Naive thymus-derived CD8-positive, alpha-beta T cell (primary cell): ENCODE measurements around the gene TYK2. TPM values are rescaled to one million over a fixed set of nuclear protein-coding genes. Genes with fewer than 3 reads are reported as not detected.
"Not testable (repeated sequence)": the region's sequence is repeated elsewhere in the genome, so short reads cannot be mapped to it uniquely, and the experiment has no call there.

Source experiments
- ATAC-seq, 2 donors: fragments of 150-1000 bp; cut with Tn5 transposase in 1 of 2; sonication (Bioruptor Pico), chemical (Tn5 transposase) in 1 of 2; 1 replicate in 1 of 2; 2 replicates in 1 of 2; pipeline ENCODE4 v1.10.0; 2021; ENCODE audit warnings: mild to moderate bottlenecking in 2 of 2, moderate library complexity in 2 of 2
- POLR2A ChIA-PET: fragments of 350-600 bp; sonication (Branson Sonifier 250); formaldehyde crosslinking; loops from one replicate; lab custom pipeline; 2021; ENCODE audit warnings: antibody characterized with exemption; lab: Charles Lee
- DNase-seq, 10 donors: peaks; one replicate each; pipeline versions ENCODE4 v3.0.0 to v3.0.0-alpha.2; 2020 to 2022
- H3K27ac Mint-ChIP-seq, 10 donors: one replicate each; pipeline ENCODE4 v1.8.0; 2020 to 2022; ENCODE audit warnings: mild to moderate bottlenecking in 10 of 10, mixed read lengths in 10 of 10, moderate library complexity in 4 of 10, inconsistent platforms in 1 of 10
- H3K27me3 Mint-ChIP-seq, 5 donors: one replicate each; pipeline ENCODE4 v1.8.0; 2021 to 2022; ENCODE audit warnings: mixed read lengths in 5 of 5
- H3K36me3 Mint-ChIP-seq, 3 donors: one replicate each; pipeline ENCODE4 v1.8.0; 2020 to 2022; ENCODE audit warnings: mixed read lengths in 3 of 3, mild to moderate bottlenecking in 2 of 3, inconsistent platforms in 1 of 3
- H3K4me1 Mint-ChIP-seq, 4 donors: one replicate each; pipeline ENCODE4 v1.8.0; 2021 to 2022; ENCODE audit warnings: mixed read lengths in 4 of 4
- H3K4me3 Mint-ChIP-seq, 10 donors: one replicate each; pipeline ENCODE4 v1.8.0; 2020 to 2022; ENCODE audit warnings: mild to moderate bottlenecking in 10 of 10, mixed read lengths in 10 of 10, moderate library complexity in 6 of 10, inconsistent platforms in 1 of 10
- H3K9me3 Mint-ChIP-seq, 9 donors: one replicate each; pipeline ENCODE4 v1.8.0; 2020 to 2022; ENCODE audit warnings: mixed read lengths in 9 of 9, mild to moderate bottlenecking in 3 of 9, inconsistent platforms in 1 of 9, moderate library complexity in 1 of 9
- polyA plus RNA-seq, 3 donors: library from polyadenylated mRNA; unstranded; fragments of 300-500 nt; fragmentation: Illumina TruSeq; gene quantifications; one replicate each; pipeline ENCODE4 v1.2.3, GENCODE V29; 2021
- total RNA-seq, 8 experiments: library from RNA in 2 of 8; stranded (reverse) in 2 of 8; gene quantifications; one replicate each; pipeline ENCODE4 v1.2.3 and lab custom pipeline; 2021 to 2026

The TYK2 gene
- total and polyA plus RNA-seq, 5 experiments from 2014 or later: 33.4 to 319 (median 50.3) TPM

DNA sequence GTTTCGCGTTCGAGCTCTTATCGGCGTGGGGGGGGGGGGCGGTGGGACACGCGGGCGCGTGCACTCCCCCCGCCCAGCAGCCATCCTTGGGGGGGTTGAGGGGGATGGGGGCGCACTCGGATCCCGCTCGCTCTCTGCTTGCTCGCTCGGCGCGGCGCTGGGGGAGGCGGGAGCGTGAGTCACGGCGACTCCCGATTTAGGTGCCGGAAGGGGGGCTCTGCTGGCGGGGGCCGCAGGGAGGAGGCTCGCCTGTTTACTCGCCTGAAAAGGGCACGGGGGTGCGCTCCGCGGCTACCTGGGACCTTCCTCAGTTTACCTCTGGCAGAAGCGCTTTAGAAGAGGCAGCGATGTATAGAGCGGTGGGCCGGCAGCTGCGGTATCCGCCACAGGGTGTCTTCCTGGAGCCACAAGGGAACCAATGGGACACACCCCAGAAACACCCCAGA lies 38.9 kb upstream of the TYK2 start:
- peaks cover 33 to 63% (median 42%) of the 10 kb centered on the region in 5 donors for H3K27me3 Mint-ChIP-seq

DNA sequence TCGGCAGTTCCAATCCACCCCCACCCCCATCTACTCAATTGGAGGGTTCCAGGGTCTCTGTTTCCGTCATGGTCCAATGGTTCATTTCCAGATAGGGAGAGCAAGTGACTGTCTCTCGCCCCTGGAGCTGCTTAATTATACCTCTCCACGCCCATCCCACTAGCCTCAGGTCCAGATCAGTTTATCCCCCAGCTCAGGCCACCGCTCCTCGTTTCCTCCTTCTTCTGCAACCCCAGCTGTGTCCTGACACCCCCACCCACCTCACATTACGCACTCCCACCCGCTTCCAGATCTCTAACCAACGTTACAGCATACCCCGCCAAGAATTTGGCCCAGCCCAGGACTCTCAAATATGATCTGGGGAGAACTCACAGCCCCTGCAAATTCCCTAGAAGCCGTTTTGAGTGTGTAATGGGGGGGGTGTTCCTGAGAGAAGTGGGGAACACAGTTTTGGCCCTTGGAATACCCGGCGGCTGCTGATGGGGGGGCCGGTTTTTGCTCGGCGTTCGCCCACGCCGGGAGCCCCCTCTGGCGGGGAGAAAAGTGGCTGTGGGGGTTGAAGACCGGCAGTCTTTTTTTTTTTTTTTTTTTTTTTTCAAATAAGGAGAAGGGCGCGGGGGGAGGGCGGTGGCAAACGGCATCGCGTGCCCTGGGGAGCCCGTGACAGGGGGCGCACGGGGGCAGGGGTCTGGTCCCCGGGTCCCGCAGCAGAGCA lies 38.3 kb upstream of the TYK2 start:
- Mint-ChIP-seq H3K9me3 (peaks cover 0 to 3% (median 0%) of the 10 kb centered on the region in 9 donors), H3K27ac (peak overlapping the region in 9 of 10 donors; percentile 34 to 94 (median 76)), H3K36me3 (peaks cover 0 to 5% (median 4%) of the 10 kb centered on the region in 3 donors), H3K4me1 (peaks cover 27 to 60% (median 46%) of the 10 kb centered on the region in 4 donors), H3K27me3 (peaks cover 32 to 61% (median 42%) of the 10 kb centered on the region in 5 donors), H3K4me3 (peak overlapping the region; percentile 22 to 77 (median 67))
- POLR2A ChIA-PET: interaction anchor here (1.8 to 8.6 kb wide), 2 partner anchors 11 to 14 kb away, joined by 7 to 91 read pairs; partner anchors contain the start of gene CDC37
- DNase-seq: no peak
- no peak for ATAC-seq

More for the DNA sequence above, 38.9 kb upstream of the TYK2 start:
- peaks cover 0 to 3% (median 0%) of the 10 kb centered on the region in 9 donors for H3K9me3 Mint-ChIP-seq
- POLR2A ChIA-PET: interaction anchor here (8.6 kb wide), 1 partner anchor 15 kb away, joined by 91 read pairs; the partner anchor contains the start of gene CDC37
- ATAC-seq (peak in 1 of 2 donors; percentile 4), DNase-seq (peak in 1 of 10 donors; percentile 40)
- H3K4me3 Mint-ChIP-seq: peak overlapping the region; percentile 48 to 89 (median 76)
- H3K27ac Mint-ChIP-seq: peak overlapping the region; percentile 6 to 92 (median 74)
- H3K36me3 Mint-ChIP-seq: peaks cover 0 to 5% (median 4%) of the 10 kb centered on the region in 3 donors
- H3K4me1 Mint-ChIP-seq: peaks cover 27 to 65% (median 51%) of the 10 kb centered on the region in 4 donors

DNA sequence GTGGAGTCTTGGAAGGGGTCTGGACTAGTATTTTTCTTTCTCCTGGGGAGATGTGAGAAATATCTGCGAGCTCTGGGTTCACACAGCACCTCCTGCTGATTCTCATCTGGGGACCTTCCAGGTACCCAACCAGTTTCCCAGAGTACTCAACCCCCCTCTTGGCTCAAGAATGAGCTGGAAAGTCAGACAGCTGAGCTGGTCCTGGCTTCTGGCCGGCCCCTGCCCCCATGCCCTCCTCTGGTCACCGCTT lies 37.8 kb upstream of the TYK2 start:
- H3K4me3 Mint-ChIP-seq: peak overlapping the region in 9 of 10 donors; percentile 51 to 77 (median 62)
- H3K9me3 Mint-ChIP-seq: peaks cover 0 to 3% (median 0%) of the 10 kb centered on the region in 9 donors
- ATAC-seq: no peak
- DNase-seq: peak in 1 of 10 donors; percentile 34
- peaks cover 27 to 58% (median 45%) of the 10 kb centered on the region in 4 donors for H3K4me1 Mint-ChIP-seq
- H3K27me3 Mint-ChIP-seq: peaks cover 28 to 57% (median 39%) of the 10 kb centered on the region in 5 donors
- POLR2A ChIA-PET: interaction anchor here (1.8 to 8.6 kb wide), 2 partner anchors 12 to 14 kb away, joined by 7 to 91 read pairs; partner anchors contain the start of gene CDC37
- peaks cover 0 to 5% (median 4%) of the 10 kb centered on the region in 3 donors for H3K36me3 Mint-ChIP-seq
- peak overlapping the region in 9 of 10 donors; percentile 34 to 94 (median 76) for H3K27ac Mint-ChIP-seq

DNA sequence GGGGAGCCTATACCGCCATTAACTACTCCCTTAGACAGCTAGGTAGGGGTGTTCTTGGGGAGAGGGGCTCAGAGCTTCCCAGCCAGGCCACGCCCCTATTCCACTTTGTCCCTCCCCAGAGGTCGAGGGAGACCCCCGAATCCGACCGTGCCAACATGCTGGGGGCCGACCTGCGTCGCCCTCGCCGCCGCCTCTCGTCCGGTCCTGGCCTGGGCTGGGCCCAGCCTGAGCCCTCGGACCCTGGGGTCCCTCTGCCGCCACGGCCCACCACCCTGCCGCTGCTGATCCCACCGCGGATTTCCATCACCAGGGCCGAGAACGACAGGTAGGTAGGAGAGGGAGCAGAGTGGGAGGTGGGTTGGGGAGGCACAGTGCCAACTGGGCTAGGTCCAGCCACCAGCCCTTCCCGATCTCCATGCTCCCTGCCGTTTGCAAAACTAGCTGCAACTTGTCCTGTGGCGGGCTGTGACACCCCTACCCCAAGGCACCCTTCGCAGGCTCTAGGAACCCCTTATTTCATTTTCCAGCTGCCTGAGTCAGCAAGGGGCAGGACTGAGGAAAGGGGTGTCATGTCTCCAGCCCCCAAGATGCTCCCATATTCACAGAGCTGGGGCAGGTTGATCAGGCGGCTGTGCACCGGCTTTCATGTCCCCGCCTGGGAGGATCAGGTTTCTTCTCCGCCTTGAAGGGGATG lies 37.3 kb upstream of the TYK2 start:
- peaks cover 0 to 3% (median 0%) of the 10 kb centered on the region in 9 donors for H3K9me3 Mint-ChIP-seq
- H3K27ac Mint-ChIP-seq: peak overlapping the region in 9 of 10 donors; percentile 48 to 99 (median 81)
- peak overlapping the region in 9 of 10 donors; percentile 51 to 77 (median 62) for H3K4me3 Mint-ChIP-seq
- ATAC-seq: no peak
- peaks cover 27 to 61% (median 46%) of the 10 kb centered on the region in 4 donors for H3K4me1 Mint-ChIP-seq
- DNase-seq: no peak
- POLR2A ChIA-PET: interaction anchor here (0.9 to 8.6 kb wide), 3 partner anchors 12 to 21 kb away, joined by 3 to 91 read pairs (median 7); partner anchors contain the start of gene CDC37
- peaks cover 0 to 5% (median 4%) of the 10 kb centered on the region in 3 donors for H3K36me3 Mint-ChIP-seq
- H3K27me3 Mint-ChIP-seq: peaks cover 28 to 54% (median 39%) of the 10 kb centered on the region in 5 donors

DNA sequence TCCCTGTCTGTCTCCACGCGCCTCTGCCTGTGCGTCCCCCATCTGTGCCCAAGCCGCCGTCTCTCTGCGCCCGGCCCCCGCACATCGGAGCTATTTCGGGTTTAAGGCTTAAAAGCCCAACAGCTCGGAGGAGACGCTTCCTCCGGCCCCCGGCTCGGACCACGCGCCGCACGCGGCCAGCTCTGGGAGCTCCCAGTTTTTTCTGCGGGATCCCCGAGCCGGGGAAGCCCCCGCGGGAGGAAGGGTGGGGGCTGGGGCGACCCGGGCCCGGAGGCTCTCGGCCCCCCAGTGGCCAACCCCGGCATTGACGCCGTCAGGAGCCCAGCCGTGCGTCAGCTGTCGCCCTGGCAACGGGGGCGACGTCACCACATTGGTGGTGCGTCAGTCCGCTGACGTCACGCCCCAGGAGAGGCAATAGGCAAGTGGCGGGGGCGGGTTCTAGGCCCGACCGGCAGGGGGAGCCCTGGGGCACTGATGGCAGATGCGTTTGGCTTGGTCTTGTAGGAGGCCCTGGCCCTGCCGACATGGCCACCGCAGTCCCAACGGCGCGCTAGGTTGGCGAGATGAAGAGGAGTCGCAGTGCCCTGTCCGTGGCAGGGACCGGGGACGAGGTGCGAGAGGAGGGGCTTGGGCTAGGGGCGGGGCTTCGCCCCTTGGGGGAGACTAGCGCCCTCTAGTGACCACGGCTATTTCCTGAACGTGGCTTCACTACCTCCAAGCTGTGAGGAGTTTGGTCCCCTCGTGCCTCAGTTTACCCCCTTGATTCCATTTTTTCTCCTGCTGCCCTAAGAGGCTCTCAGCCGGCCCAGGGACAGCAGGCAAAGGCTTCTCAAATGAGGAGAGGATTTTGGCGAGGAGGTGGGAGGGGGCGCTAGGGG lies 36.2 kb upstream of the TYK2 start:
- DNase-seq: peak; percentile 88 to 99 (median 97)
- Mint-ChIP-seq H3K4me3 (peak overlapping the region; percentile 61 to 80 (median 74)), H3K9me3 (peaks cover 0 to 3% (median 0%) of the 10 kb centered on the region in 9 donors), H3K4me1 (peaks cover 24 to 63% (median 51%) of the 10 kb centered on the region in 4 donors), H3K27ac (peak overlapping the region; percentile 63 to 99 (median 95)), H3K27me3 (peaks cover 21 to 44% (median 30%) of the 10 kb centered on the region in 5 donors), H3K36me3 (peaks cover 0 to 5% (median 4%) of the 10 kb centered on the region in 3 donors)
- peak; percentile 56 to 69 for ATAC-seq
- POLR2A ChIA-PET: interaction anchor here (0.9 to 8.6 kb wide), 4 partner anchors 12 to 20 kb away, joined by 3 to 91 read pairs (median 5); partner anchors contain the start of gene CDC37

DNA sequence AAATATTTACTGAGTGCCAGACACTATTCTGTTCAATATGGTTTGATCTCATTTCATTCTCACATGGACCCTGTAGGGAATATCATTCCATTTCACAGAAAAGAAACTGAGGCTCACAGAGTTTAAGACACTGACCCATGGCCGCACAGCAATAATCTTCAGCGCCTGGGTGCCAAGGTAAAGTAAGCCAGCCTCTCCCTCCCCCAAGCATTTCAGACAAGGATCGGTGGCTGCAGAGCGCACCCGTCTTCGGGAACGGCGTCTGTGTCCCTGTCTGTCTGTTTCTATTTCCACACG lies 35.7 kb upstream of the TYK2 start:
- H3K36me3 Mint-ChIP-seq: peaks cover 0 to 5% (median 4%) of the 10 kb centered on the region in 3 donors
- DNase-seq (no peak), ATAC-seq (no peak)
- peaks cover 16 to 38% (median 24%) of the 10 kb centered on the region in 5 donors for H3K27me3 Mint-ChIP-seq
- peak overlapping the region; percentile 57 to 76 (median 62) for H3K4me3 Mint-ChIP-seq
- POLR2A ChIA-PET: interaction anchor here (1.0 to 8.6 kb wide), 2 partner anchors 11 to 14 kb away, joined by 3 to 91 read pairs; partner anchors contain the start of gene CDC37
- peak overlapping the region in 9 of 10 donors; percentile 63 to 99 (median 92) for H3K27ac Mint-ChIP-seq
- peaks cover 20 to 63% (median 50%) of the 10 kb centered on the region in 4 donors for H3K4me1 Mint-ChIP-seq
- peaks cover 0 to 3% (median 0%) of the 10 kb centered on the region in 9 donors for H3K9me3 Mint-ChIP-seq

DNA sequence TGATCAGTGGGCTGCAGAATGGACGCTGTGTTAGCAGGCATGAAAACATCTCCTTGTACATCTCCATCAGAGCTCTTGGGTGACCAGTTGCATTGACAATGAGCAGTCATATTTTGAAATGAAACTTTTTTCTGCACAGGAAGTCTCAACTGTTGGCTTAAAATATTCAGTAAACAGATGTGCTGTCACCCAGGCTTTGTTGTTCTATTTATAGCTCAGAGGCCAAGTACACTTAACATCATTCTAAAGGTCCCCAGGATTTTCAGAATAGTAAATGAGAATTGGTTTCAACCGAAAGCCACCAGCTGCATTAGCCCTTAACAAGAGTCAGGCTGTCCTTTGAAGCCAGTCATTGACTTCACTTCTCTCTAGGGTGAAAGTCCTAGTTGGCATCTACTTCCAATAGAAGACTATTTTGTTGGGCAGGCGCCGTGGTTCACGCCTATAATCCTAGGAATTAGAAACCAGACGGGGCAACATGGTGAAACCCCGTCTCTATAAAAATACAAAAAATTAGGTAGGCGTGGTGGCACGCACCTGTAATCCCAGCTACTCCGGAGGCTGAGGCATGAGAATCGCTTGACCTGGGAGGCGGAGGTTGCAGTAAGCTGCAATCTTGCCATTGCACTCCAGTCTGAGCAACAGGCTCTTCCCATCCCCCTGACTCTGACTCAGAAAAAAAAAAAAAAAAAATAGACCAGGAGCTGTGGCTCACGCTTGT lies 32.0 kb upstream of the TYK2 start:
- Mint-ChIP-seq H3K4me1 (peaks cover 19 to 75% (median 54%) of the 10 kb centered on the region in 4 donors), H3K4me3 (peak overlapping the region in 9 of 10 donors; percentile 22 to 69 (median 42)), H3K27me3 (peaks cover 2 to 10% (median 5%) of the 10 kb centered on the region in 5 donors), H3K27ac (peak overlapping the region in 8 of 10 donors; percentile 59 to 91 (median 70)), H3K36me3 (no peaks in the 10 kb centered on the region), H3K9me3 (peaks cover 0 to 3% (median 0%) of the 10 kb centered on the region in 9 donors)
- ATAC-seq (peak in 1 of 2 donors; percentile 28), DNase-seq (peak in 2 of 10 donors; percentile 45 to 47)
- POLR2A ChIA-PET: interaction anchor here (0.6 to 8.6 kb wide), 6 partner anchors 8 to 1354 kb away, joined by 3 to 91 read pairs (median 4); partner anchors contain the start of genes CDC37 and MRPL4

DNA sequence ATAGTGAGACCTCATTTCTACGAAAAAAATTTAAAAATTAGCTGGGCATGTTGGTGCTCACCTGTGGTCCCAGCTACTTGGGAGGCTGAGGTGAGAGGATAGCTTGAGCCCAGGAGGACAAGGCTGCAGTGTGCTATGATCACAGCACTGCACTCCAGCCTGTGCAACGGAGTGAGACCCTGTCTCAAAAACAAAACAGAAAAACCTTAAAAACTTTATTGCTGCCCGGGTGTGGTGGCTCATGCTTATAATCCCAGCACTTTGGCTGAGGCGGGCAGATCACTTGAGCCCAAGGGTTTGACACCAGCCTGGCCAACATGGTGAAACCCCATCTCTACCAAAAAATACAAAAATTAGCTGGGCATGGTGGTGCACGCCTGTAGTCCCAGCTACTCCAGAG lies 30.9 kb upstream of the TYK2 start:
- POLR2A ChIA-PET: interaction anchor here (8.6 kb wide), 1 partner anchor 7 kb away, joined by 91 read pairs; the partner anchor contains the start of gene CDC37
- H3K27me3 Mint-ChIP-seq, H3K4me3 Mint-ChIP-seq, DNase-seq, H3K9me3 Mint-ChIP-seq, ATAC-seq, H3K36me3 Mint-ChIP-seq: not testable (repeated sequence)
- H3K4me1 Mint-ChIP-seq: peaks cover 13 to 75% (median 56%) of the 10 kb centered on the region in 4 donors
- peak overlapping the region in 6 of 10 donors; percentile 17 to 72 (median 42) for H3K27ac Mint-ChIP-seq

DNA sequence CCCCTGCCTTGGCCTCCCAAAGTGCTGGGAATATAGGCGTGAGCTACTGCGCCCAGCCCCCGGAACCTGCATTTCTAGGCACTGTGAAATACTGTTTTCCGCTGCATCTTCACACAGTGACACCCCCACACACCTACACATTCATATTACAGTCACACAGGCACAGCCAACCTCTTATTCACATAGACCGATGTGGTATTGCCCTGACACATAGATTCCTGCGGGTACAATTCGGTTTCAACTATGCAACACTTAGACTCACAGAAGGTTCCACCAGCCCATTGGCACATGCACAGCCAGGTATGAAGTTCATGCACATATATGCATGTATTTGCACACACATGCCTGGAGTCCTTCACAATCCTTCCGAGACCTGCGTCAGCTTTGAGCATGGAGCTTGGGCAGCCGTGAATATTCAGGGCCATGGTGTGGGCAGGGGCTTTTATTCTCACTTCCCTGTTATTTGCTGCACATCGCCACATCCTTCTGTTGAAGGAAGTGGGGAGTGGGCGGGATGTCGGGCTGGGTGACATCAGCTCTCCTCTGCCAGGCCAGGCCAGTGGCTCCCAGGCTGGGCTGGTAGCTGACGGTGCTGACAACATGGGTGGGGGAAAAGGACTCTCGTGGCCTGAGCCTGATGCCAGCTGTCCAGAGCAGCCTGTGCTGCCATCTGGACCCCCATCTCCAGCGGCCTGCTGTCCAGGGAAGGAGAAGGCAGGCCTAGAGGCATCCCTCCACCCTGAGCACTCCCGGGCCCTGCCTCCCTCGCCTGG lies 28.3 kb upstream of the TYK2 start:
- POLR2A ChIA-PET: interaction anchor here (0.6 to 9.8 kb wide), 6 partner anchors 7 to 78 kb away, joined by 3 to 91 read pairs (median 8); no protein-coding TSS in a partner anchor
- peak overlapping the region; percentile 26 to 85 (median 62) for H3K4me3 Mint-ChIP-seq
- peak overlapping the region; percentile 10 to 94 (median 87) for H3K27ac Mint-ChIP-seq
- ATAC-seq (peak; percentile 12 to 21), DNase-seq (peak in 2 of 10 donors; percentile 39 to 51)
- no peaks in the 10 kb centered on the region for H3K27me3 Mint-ChIP-seq
- H3K36me3 Mint-ChIP-seq: no peaks in the 10 kb centered on the region
- peaks cover 0 to 2% (median 0%) of the 10 kb centered on the region in 9 donors for H3K9me3 Mint-ChIP-seq
- peaks cover 22 to 86% (median 72%) of the 10 kb centered on the region in 4 donors for H3K4me1 Mint-ChIP-seq

DNA sequence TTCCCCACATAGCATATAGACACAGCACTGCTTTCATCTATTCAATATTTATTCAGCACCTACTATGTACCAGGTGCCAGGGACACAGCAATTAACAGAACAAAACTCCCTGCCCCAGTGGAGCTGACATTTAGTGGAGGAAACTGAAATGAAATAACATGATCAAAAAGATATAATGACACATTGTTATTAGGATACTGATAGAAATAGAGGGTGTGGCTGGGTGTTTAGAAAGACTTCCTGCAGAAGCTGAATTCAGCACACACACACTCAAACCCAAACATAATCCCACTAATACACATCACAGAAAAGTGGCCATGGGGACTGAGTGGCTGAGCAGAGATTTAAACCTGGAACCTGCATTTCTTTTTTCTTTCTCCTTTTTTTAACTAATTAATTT lies 26.7 kb upstream of the TYK2 start:
- no peaks in the 10 kb centered on the region for H3K36me3 Mint-ChIP-seq
- H3K9me3 Mint-ChIP-seq: peaks cover 0 to 2% (median 0%) of the 10 kb centered on the region in 9 donors
- H3K4me3 Mint-ChIP-seq: peak overlapping the region in 4 of 10 donors; percentile 16 to 65 (median 52)
- no peak for ATAC-seq
- no peaks in the 10 kb centered on the region for H3K27me3 Mint-ChIP-seq
- POLR2A ChIA-PET: interaction anchor here (0.6 to 9.8 kb wide), 6 partner anchors 8 to 1121 kb away, joined by 3 to 91 read pairs (median 4); no protein-coding TSS in a partner anchor
- no peak for DNase-seq
- H3K27ac Mint-ChIP-seq: peak overlapping the region in 8 of 10 donors; percentile 35 to 91 (median 64)
- H3K4me1 Mint-ChIP-seq: peaks cover 33 to 85% (median 77%) of the 10 kb centered on the region in 4 donors
